Right lobe of liver (tissue), 6 donors: Measurements from ENCODE around the gene ALB. TPM values are rescaled to one million over a fixed set of nuclear protein-coding genes. Genes with fewer than 3 reads are reported as not detected.

Source experiments
- ATAC-seq, 4 donors: fragments of 200-7000 bp; cut with Tn5 transposase; one replicate each; pipeline ENCODE4 v1.9.1; 2020; ENCODE audit warnings: mild to moderate bottlenecking in 4 of 4, moderate library complexity in 4 of 4
- DNase-seq, 3 donors: peaks; one replicate each; pipeline ENCODE4 v3.0.0-alpha.2; 2020
- H3K27ac ChIP-seq, 3 donors: fragments of 200-600 bp; one replicate each; pipeline ENCODE4 v1.8.0; 2022
- H3K27me3 ChIP-seq, 2 donors: fragments of 200-600 bp; one replicate each; pipeline ENCODE4 v1.8.0; 2022
- H3K36me3 ChIP-seq, 4 donors: fragments of 200-600 bp; sonication (generic) in 1 of 4; one replicate each; pipeline versions ENCODE4 v1.5.1 to v1.8.0; 2017 to 2022; ENCODE audit warnings: control low read depth in 1 of 4
- H3K4me1 ChIP-seq, 4 donors: fragments of 200-600 bp; sonication (generic) in 1 of 4; one replicate each; pipeline versions ENCODE4 v1.5.1 to v1.8.0; 2017 to 2022; ENCODE audit warnings: control low read depth in 1 of 4
- H3K4me3 ChIP-seq, 3 donors: fragments of 200-600 bp; one replicate each; pipeline ENCODE4 v1.8.0; 2022
- H3K9me3 ChIP-seq, 4 donors: fragments of 200-600 bp; sonication (generic) in 1 of 4; one replicate each; pipeline versions ENCODE4 v1.5.1 to v1.8.0; 2017 to 2022; ENCODE audit warnings: control low read depth in 1 of 4
- CTCF ChIP-seq, 4 donors: fragments of 200-600 bp in 3 of 4; fragments of 450-650 bp in 1 of 4; IDR thresholded peaks; one replicate each; pipeline versions ENCODE4 v1.5.1 to v1.8.0; 2016 to 2022; ENCODE audit warnings: antibody characterized with exemption in 4 of 4, mild to moderate bottlenecking in 2 of 4
- POLR2A ChIP-seq: fragments of 450-650 bp; IDR thresholded peaks from one replicate; pipeline ENCODE4 v1.6.1; 2017; ENCODE audit warnings: antibody characterized with exemption, mild to moderate bottlenecking
- WGBS: methylation state at CpG from one replicate; pipeline ENCODE4 v1.1.6; 2018; ENCODE audit warnings: low coverage, low lambda C conversion rate; ENCODE audit not compliant: insufficient coverage; ENCODE audit errors: missing lambda C conversion rate; 5-methylcytosine and 5-hydroxymethylcytosine counted together
- intact Hi-C, 2 donors: fragments of 100-400 bp; cut with DNase I; formaldehyde crosslinking; loops; one replicate each; pipeline versions ENCODE4 v1.11.2 to v1.14.1; 2022
- total RNA-seq, 6 experiments: library from RNA; depleted of rRNA in 2 of 6; stranded (reverse); fragments of >200 nt in 2 of 6; fragmentation: NEBNext Ultra II Directional in 3 of 6; extraction: Animal tissue kit (Norgen Biotek cat#: 25700) in 3 of 6; gene quantifications; one replicate each; pipeline versions ENCODE4 v1.1.0 to v1.2.4, GENCODE V29; 2016 to 2023
- donor health status: DM: no; HTN: yes; CAD: no.
- donor health status: DM: no; HTN: no; CAD: no.
- donor health status: DM: no; HTN: no; CAD: no.
- donor health status: DM: no; HTN: yes; CAD: no.
- donor health status: DM: no; HTN: yes; CAD: no.

ALB gene
- total RNA-seq, 6 experiments from 2014 or later: 46,361 to 117,834 (median 75,397) TPM

- TF ChIP-seq CTCF (IDR thresholded peaks at IDR 0.05): no peak
- TF ChIP-seq POLR2A: no peak
- Histone ChIP-seq H3K9me3 (no peaks in the 10 kb centered on the region), H3K4me3 (no peak overlapping the region), H3K27ac (no peak overlapping the region), H3K27me3 (no peaks in the 10 kb centered on the region), H3K36me3 (no peaks in the 10 kb centered on the region), H3K4me1 (peaks cover 0 to 23% (median 0%) of the 10 kb centered on the region in 4 donors)
- DNase-seq (no peak), ATAC-seq (no peak)
- intact Hi-C loops: no loop called here
- 31% methylated on average over 3 of the region's 3 CpGs for WGBS
These were observed 50.8 kb downstream of the ALB start for GRCh38 chr4:73454920-73455319.

- TF ChIP-seq CTCF (IDR thresholded peaks at IDR 0.05) (no peak), POLR2A (no peak)
- Histone ChIP-seq H3K27me3 (no peaks in the 10 kb centered on the region), H3K36me3 (no peaks in the 10 kb centered on the region), H3K4me1 (peaks cover 0 to 16% (median 0%) of the 10 kb centered on the region in 4 donors), H3K27ac (no peak overlapping the region), H3K9me3 (no peaks in the 10 kb centered on the region), H3K4me3 (no peak overlapping the region)
- WGBS: 70% methylated on average over 4 of the region's 5 CpGs
- DNase-seq (no peak), ATAC-seq (no peak)
- intact Hi-C loops: no loop called here
These were observed 52.3 kb downstream of the ALB start for GRCh38 chr4:73456177-73457022.

- H3K27me3 ChIP-seq: no peaks in the 10 kb centered on the region
These were observed 54.3 kb downstream of the ALB start for GRCh38 chr4:73458184-73459047.

DNA sequence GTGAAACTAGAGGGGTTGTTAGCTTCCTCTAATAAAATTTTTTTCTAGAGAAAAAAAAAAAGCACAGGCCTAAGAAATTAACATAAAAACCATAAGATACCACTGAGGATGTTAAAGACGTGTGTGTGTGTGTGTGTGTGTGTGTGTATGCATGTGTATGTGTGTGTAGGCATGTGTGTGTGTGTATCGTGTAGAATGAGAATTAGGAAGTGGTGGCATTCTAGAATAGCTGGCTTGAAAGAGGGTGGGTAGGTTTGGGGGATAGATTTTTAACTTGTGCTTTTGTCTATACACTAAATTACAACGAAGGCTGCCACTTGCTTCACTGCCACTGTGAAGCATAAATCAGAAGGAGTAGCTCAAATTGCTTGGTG is 54.9 kb downstream of the ALB start:
- no peaks in the 10 kb centered on the region for H3K27me3 ChIP-seq
- peaks cover 0 to 10% (median 0%) of the 10 kb centered on the region in 4 donors for H3K4me1 ChIP-seq
- WGBS: 56% methylated on average over 3 of the region's 3 CpGs
- no peak for TF ChIP-seq POLR2A
- no peak for TF ChIP-seq CTCF (IDR thresholded peaks at IDR 0.05)
- no peaks in the 10 kb centered on the region for H3K36me3 ChIP-seq
- no peak for ATAC-seq
- no peak overlapping the region for H3K4me3 ChIP-seq
- H3K27ac ChIP-seq: no peak overlapping the region
- DNase-seq: no peak
- intact Hi-C loops: no loop called here
- no peaks in the 10 kb centered on the region for H3K9me3 ChIP-seq

More at GRCh38 chr4:73458184-73459047, 54.3 kb downstream of the ALB start:
- ATAC-seq: peak in 2 of 4 donors; percentile 8 to 39
- H3K27ac ChIP-seq: no peak overlapping the region
- TF ChIP-seq POLR2A (no peak), CTCF (IDR thresholded peaks at IDR 0.05) (no peak)
- no peaks in the 10 kb centered on the region for H3K36me3 ChIP-seq
- WGBS: 69% methylated on average over 4 of the region's 4 CpGs
- peaks cover 0 to 16% (median 0%) of the 10 kb centered on the region in 4 donors for H3K4me1 ChIP-seq
- H3K9me3 ChIP-seq: no peaks in the 10 kb centered on the region
- no peak overlapping the region for H3K4me3 ChIP-seq
- intact Hi-C loops: no loop called here
- no peak for DNase-seq
